Parathyroid adenoma (tissue), 2 donors: ENCODE data around the gene PPM1K.
"Not testable (repeated sequence)": the region's sequence is repeated elsewhere in the genome, so short reads cannot be mapped to it uniquely, and the experiment has no call there.

ENCODE experiments used
- H2AFZ ChIP-seq: fragments of 300-600 bp; sonication (generic); one replicate; pipeline ENCODE4 v1.7.0; 2017; ENCODE audit warnings: antibody characterized with exemption, mild to moderate bottlenecking
- H3K27ac ChIP-seq: fragments of 300-600 bp; sonication (generic); one replicate; pipeline ENCODE4 v1.7.0; 2017
- H3K27me3 ChIP-seq: fragments of 300-600 bp; sonication (generic); one replicate; pipeline ENCODE4 v1.7.0; 2017; ENCODE audit warnings: low read length; ENCODE audit not compliant: control insufficient read depth, insufficient read depth
- H3K36me3 ChIP-seq: fragments of 300-600 bp; sonication (generic); one replicate; pipeline ENCODE4 v1.7.0; 2017; ENCODE audit warnings: low read length; ENCODE audit not compliant: control insufficient read depth, insufficient read depth
- H3K4me1 ChIP-seq: fragments of 300-600 bp; sonication (generic); one replicate; pipeline ENCODE4 v1.7.0; 2017; ENCODE audit warnings: control low read depth
- H3K4me2 ChIP-seq: fragments of 300-600 bp; sonication (generic); one replicate; pipeline ENCODE4 v1.7.0; 2017; ENCODE audit warnings: low read length
- H3K4me3 ChIP-seq: fragments of 300-600 bp; sonication (generic); one replicate; pipeline ENCODE4 v1.7.0; 2017; ENCODE audit warnings: low read depth, low read length
- H3K79me2 ChIP-seq: fragments of 300-600 bp; sonication (generic); one replicate; pipeline ENCODE4 v1.7.0; 2017; ENCODE audit warnings: control low read depth
- H3K9ac ChIP-seq: fragments of 300-600 bp; sonication (generic); one replicate; pipeline ENCODE4 v1.7.0; 2017; ENCODE audit warnings: mild to moderate bottlenecking
- H3K9me3 ChIP-seq: fragments of 300-600 bp; sonication (generic); one replicate; pipeline ENCODE4 v1.7.0; 2017; ENCODE audit warnings: low read length; ENCODE audit not compliant: control insufficient read depth
- TF ChIP-seq, protein P1 (sequence below): fragments of 300-600 bp; sonication (generic); IDR thresholded peaks from one replicate; pipeline ENCODE4 v1.7.0; 2017; ENCODE audit warnings: antibody characterized with exemption, mild to moderate bottlenecking
- donor health status: primary hyperparathyroidism.

The PPM1K gene

DNA sequence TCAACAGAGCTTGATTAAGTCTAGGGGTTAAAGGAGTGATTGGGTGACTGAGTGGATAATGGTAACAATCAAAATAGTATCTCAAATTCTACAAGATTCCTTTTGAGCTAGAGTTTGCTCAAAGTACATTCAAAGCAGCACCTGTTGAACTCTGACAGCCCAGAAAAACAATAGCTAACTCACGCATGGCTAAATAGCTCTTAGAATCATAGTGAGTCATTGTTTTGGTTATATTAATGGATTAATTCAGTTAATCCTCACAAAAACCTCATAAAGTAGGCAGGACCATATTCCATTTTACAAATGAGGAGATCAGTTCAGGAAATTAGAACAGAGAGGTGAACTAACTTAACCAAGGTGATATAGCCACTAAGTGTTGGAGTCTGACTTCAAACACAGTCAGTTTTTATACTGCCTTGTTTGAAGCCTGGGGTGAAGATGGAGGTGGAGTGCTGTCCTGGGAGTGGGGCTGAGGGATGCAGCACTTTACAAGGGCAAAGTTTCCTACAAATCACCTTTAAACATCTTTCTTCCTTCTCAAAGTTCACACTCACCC, 35.9 kb upstream of the PPM1K start:
- H3K4me2 ChIP-seq, result no peak overlapping the region
- H3K27ac ChIP-seq, result no peak overlapping the region
- no peaks in the 10 kb centered on the region for H3K79me2 ChIP-seq
- H3K36me3 ChIP-seq, result no peaks in the 10 kb centered on the region
- H3K27me3 ChIP-seq, result no peaks in the 10 kb centered on the region
- no peaks in the 10 kb centered on the region for H3K4me1 ChIP-seq
- H3K9me3 ChIP-seq, result no peaks in the 10 kb centered on the region
- peak overlapping the region; percentile 75 for H2AFZ ChIP-seq
- no peak overlapping the region for H3K9ac ChIP-seq
- TF ChIP-seq, protein P1, sequence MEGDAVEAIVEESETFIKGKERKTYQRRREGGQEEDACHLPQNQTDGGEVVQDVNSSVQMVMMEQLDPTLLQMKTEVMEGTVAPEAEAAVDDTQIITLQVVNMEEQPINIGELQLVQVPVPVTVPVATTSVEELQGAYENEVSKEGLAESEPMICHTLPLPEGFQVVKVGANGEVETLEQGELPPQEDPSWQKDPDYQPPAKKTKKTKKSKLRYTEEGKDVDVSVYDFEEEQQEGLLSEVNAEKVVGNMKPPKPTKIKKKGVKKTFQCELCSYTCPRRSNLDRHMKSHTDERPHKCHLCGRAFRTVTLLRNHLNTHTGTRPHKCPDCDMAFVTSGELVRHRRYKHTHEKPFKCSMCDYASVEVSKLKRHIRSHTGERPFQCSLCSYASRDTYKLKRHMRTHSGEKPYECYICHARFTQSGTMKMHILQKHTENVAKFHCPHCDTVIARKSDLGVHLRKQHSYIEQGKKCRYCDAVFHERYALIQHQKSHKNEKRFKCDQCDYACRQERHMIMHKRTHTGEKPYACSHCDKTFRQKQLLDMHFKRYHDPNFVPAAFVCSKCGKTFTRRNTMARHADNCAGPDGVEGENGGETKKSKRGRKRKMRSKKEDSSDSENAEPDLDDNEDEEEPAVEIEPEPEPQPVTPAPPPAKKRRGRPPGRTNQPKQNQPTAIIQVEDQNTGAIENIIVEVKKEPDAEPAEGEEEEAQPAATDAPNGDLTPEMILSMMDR, result no peak
- no peak overlapping the region for H3K4me3 ChIP-seq

DNA sequence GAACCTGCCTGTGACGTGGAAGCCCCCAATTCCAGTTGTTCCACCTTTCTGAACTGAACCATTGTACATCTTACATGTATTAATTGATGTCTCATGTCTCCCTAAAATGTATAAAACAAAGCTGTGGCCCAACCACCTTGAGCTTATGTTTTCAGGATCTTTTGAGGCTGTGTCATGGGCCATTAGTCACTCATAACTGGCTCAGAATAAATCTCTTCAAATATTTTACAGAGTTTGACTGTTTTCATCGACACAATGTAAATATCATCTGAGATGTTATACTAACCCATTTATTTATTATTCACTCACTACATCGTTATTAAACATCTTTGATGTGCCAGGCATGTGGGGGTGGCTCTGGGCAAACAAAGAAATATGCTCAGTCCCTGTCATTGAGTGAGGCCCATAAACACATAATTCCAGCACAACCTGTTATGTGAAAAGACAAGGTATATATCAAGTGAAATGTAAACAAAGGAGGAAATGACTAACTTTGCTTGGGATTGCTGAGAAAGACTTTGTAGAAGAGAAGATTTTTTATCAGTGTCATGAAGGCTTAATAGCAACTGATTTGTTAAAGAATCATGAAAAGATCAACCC, 34.5 kb upstream of the PPM1K start:
- H3K79me2 ChIP-seq, result no peaks in the 10 kb centered on the region
- H3K9ac ChIP-seq, result no peak overlapping the region
- no peak overlapping the region for H3K4me3 ChIP-seq
- TF ChIP-seq, protein P1, result no peak
- H3K27ac ChIP-seq, result no peak overlapping the region
- no peak overlapping the region for H3K4me2 ChIP-seq
- no peak overlapping the region for H2AFZ ChIP-seq
- H3K4me1 ChIP-seq, result no peaks in the 10 kb centered on the region
- H3K36me3 ChIP-seq, result no peaks in the 10 kb centered on the region
- H3K27me3 ChIP-seq, result no peaks in the 10 kb centered on the region
- H3K9me3 ChIP-seq, result no peaks in the 10 kb centered on the region

DNA sequence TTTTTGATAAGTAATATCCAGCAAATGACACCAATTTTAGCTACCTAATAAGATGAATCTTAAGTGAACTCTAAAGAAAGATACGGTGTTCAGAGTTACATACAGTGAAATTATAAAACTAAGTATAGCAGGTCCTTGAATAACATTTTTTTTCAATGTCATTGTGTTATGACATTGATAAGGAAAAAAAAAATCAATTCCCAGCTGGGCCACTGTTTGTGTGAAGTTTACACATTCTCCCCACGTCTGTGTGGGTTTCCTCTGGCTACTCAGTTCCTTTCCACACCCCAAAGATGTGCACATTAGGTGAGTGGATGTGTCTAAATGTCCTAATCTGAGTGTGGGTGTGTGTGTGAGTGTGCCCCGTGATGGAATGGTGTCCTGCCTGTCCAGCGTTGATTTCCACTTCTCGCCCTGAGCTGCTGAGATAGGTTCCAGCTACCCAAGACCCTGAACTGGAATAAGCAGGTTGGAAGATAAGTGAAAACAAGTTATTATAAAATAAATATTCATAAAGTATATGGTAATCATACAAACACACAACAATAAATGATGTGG, 31.2 kb upstream of the PPM1K start:
- H3K36me3 ChIP-seq, result no peaks in the 10 kb centered on the region
- no peak overlapping the region for H3K9ac ChIP-seq
- no peak overlapping the region for H3K27ac ChIP-seq
- no peaks in the 10 kb centered on the region for H3K27me3 ChIP-seq
- H3K4me1 ChIP-seq, result no peaks in the 10 kb centered on the region
- no peaks in the 10 kb centered on the region for H3K9me3 ChIP-seq
- TF ChIP-seq, protein P1, result no peak
- H3K4me2 ChIP-seq, result no peak overlapping the region
- H3K4me3 ChIP-seq, result no peak overlapping the region
- H3K79me2 ChIP-seq, result no peaks in the 10 kb centered on the region
- H2AFZ ChIP-seq, result no peak overlapping the region

DNA sequence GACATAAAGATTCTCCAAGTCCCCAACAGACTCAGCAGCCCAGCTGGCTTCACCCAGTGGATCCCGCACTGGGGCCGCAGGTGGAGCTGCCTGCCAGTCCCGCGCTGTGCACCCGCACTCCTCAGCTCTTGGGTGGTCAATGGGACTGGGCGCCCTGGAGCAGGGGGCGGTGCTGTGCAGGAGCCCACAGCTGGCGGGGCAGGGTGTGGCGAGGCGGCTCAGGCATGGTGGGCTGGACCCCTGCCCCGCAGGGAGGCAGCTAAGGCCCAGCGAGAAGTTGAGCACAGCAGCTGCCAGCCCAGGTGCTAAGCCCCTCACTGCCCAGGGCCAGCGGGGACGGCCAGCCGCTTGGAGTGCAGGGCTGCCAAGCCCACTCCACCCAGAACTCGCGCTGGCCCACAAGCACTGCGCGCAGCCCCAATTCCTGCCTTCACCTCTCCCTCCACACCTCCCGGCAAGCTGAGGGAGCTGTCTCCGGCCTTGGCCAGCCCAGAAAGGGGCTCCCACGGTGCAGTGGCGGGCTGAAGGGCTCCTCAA, 28.8 kb upstream of the PPM1K start:
- not testable (repeated sequence) for H2AFZ ChIP-seq, H3K27me3 ChIP-seq, H3K9me3 ChIP-seq

DNA sequence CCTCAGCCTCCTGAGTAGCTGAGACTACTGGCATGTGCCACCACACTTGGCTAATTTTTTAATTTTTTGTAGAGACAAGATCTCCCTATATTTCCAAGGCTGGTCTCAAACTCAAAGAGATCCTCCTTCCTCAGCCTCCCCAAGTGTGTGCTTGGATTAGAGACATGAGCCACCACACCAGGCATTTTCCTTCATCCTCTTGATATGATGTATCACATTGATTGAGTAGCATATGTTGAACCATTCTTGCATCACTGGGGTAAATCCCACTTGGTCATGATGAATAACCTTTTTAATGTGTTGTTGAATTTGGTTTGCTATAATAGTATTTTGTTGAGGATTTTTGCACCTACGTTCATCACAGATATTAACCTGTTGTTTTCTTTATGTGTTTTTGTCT, 24.2 kb upstream of the PPM1K start:
- no peak overlapping the region for H3K4me3 ChIP-seq
- no peak overlapping the region for H3K27ac ChIP-seq
- no peaks in the 10 kb centered on the region for H3K27me3 ChIP-seq
- H3K9ac ChIP-seq, result no peak overlapping the region
- TF ChIP-seq, protein P1, result no peak
- no peaks in the 10 kb centered on the region for H3K36me3 ChIP-seq
- no peaks in the 10 kb centered on the region for H3K9me3 ChIP-seq
- no peak overlapping the region for H3K4me2 ChIP-seq
- H2AFZ ChIP-seq, result no peak overlapping the region
- no peaks in the 10 kb centered on the region for H3K4me1 ChIP-seq
- no peaks in the 10 kb centered on the region for H3K79me2 ChIP-seq

More for the DNA sequence above, 28.8 kb upstream of the PPM1K start:
- H3K79me2 ChIP-seq, H3K27ac ChIP-seq, H3K4me1 ChIP-seq, H3K36me3 ChIP-seq, H3K4me3 ChIP-seq, H3K4me2 ChIP-seq, H3K9ac ChIP-seq: not testable (repeated sequence)
